MM.1S (cell line): Measurements from ENCODE around the gene PKD2L2.

ENCODE experiments used
- DNase-seq: peaks from one replicate; pipeline ENCODE4 v3.0.0-alpha.2; 2015
- H2AFZ ChIP-seq: fragments of 300-600 bp; sonication (generic); 2 replicates; pipeline ENCODE4 v1.6.0; 2016; ENCODE audit warnings: antibody characterized with exemption, low read length
- H3F3A ChIP-seq: fragments of 300-600 bp; sonication (generic); 2 replicates; pipeline ENCODE4 v1.6.1; 2016; ENCODE audit warnings: mild to moderate bottlenecking, antibody characterized with exemption, low read length, moderate library complexity, mixed read lengths; ENCODE audit not compliant: insufficient read depth
- H3K27ac ChIP-seq: fragments of 300-600 bp; sonication (generic); 2 replicates; pipeline ENCODE4 v1.5.1; 2016; ENCODE audit warnings: mild to moderate bottlenecking, low read length
- H3K27me3 ChIP-seq: fragments of 300-600 bp; sonication (generic); replicated peaks from 2 replicates; pipeline ENCODE4 v1.6.0; 2016; ENCODE audit warnings: low read length; ENCODE audit not compliant: insufficient read depth
- H3K36me3 ChIP-seq: fragments of 300-600 bp; sonication (generic); replicated peaks from 2 replicates; pipeline ENCODE4 v1.6.1; 2016; ENCODE audit warnings: mild to moderate bottlenecking, low read length, mixed read lengths; ENCODE audit not compliant: insufficient read depth
- H3K4me1 ChIP-seq: fragments of 300-600 bp; sonication (generic); 2 replicates; pipeline ENCODE4 v1.6.1; 2016; ENCODE audit warnings: low read length, mixed read lengths
- H3K4me2 ChIP-seq: fragments of 300-600 bp; sonication (generic); 2 replicates; pipeline ENCODE4 v1.6.0; 2016; ENCODE audit warnings: low read depth, low read length
- H3K4me3 ChIP-seq: fragments of 300-600 bp; sonication (generic); 2 replicates; pipeline ENCODE4 v1.5.1; 2016; ENCODE audit warnings: low read length, mixed read lengths
- H3K79me2 ChIP-seq: fragments of 300-600 bp; sonication (generic); 2 replicates; pipeline ENCODE4 v1.6.1; 2016; ENCODE audit warnings: mixed run types, low read length, mixed read lengths
- H3K9ac ChIP-seq: fragments of 300-600 bp; sonication (generic); 2 replicates; pipeline ENCODE4 v1.6.1; 2016; ENCODE audit warnings: low read length, mixed read lengths
- H3K9me2 ChIP-seq: fragments of 300-600 bp; sonication (generic); replicated peaks from 2 replicates; pipeline ENCODE4 v1.6.1; 2016; ENCODE audit warnings: mild to moderate bottlenecking, low read length, mixed read lengths; ENCODE audit not compliant: insufficient read depth
- H3K9me3 ChIP-seq: fragments of 300-600 bp; sonication (generic); replicated peaks from 2 replicates; pipeline ENCODE4 v1.6.1; 2016; ENCODE audit warnings: mild to moderate bottlenecking, low read length, mixed read lengths; ENCODE audit not compliant: insufficient read depth
- H4K20me1 ChIP-seq: fragments of 300-600 bp; sonication (generic); 2 replicates; pipeline ENCODE4 v1.6.1; 2016; ENCODE audit warnings: mild to moderate bottlenecking, low read length, moderate library complexity, mixed read lengths; ENCODE audit not compliant: insufficient read depth
- EZH2 ChIP-seq: fragments of 300-600 bp; sonication (generic); optimal IDR thresholded peaks from 2 replicates; pipeline ENCODE3; 2017; ENCODE audit warnings: low read depth, mild to moderate bottlenecking, antibody characterized with exemption, low read length, mixed read lengths
- EZH2phosphoT487 ChIP-seq: fragments of 300-600 bp; sonication (generic); IDR thresholded peaks from 2 replicates; pipeline ENCODE4 v1.6.1; 2018; ENCODE audit warnings: antibody characterized with exemption, low read length
- TF ChIP-seq, protein P1 (sequence below): fragments of 300-600 bp; sonication (generic); IDR thresholded peaks from 2 replicates; pipeline ENCODE4 v1.5.1; 2016; ENCODE audit warnings: antibody characterized with exemption, low read length, mixed read lengths

PKD2L2 gene

DNA sequence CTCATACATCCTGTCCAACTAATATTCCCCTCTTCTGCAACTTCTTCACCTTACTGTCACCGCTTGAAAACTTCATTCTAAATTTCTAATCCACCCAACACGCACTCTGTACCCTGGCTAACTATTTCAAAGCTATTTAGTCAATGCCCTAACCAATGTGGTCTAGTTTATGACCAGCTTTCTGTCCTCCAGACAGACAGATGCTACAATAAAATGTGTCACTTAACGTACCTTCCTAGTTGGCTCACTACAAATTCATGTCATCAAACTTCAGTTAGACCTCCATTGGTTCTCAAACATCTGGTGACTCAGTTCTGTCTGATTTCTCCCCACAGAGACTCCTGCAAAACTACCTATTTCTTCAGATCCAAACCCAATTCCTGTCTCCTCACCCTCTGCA lies 86.0 kb downstream of the PKD2L2 start:
- Histone ChIP-seq H3K9ac (no peak overlapping the region), H3K9me3 (no peaks in the 10 kb centered on the region), H3K79me2 (no peaks in the 10 kb centered on the region), H3K27me3 (no peaks in the 10 kb centered on the region), H2AFZ (no peak overlapping the region), H3K27ac (no peak overlapping the region), H3F3A (no peaks in the 10 kb centered on the region), H3K4me3 (no peak overlapping the region), H3K4me1 (no peaks in the 10 kb centered on the region), H3K36me3 (0 out of 2 replicates have a peak, but pooled peaks cover 4% of the 10 kb centered on the region), H3K4me2 (no peak overlapping the region), H3K9me2 (no peaks in the 10 kb centered on the region), H4K20me1 (no peaks in the 10 kb centered on the region)
- no peak for DNase-seq
- TF ChIP-seq EZH2 (no peak), EZH2phosphoT487 (no peak)
- TF ChIP-seq, protein P1, sequence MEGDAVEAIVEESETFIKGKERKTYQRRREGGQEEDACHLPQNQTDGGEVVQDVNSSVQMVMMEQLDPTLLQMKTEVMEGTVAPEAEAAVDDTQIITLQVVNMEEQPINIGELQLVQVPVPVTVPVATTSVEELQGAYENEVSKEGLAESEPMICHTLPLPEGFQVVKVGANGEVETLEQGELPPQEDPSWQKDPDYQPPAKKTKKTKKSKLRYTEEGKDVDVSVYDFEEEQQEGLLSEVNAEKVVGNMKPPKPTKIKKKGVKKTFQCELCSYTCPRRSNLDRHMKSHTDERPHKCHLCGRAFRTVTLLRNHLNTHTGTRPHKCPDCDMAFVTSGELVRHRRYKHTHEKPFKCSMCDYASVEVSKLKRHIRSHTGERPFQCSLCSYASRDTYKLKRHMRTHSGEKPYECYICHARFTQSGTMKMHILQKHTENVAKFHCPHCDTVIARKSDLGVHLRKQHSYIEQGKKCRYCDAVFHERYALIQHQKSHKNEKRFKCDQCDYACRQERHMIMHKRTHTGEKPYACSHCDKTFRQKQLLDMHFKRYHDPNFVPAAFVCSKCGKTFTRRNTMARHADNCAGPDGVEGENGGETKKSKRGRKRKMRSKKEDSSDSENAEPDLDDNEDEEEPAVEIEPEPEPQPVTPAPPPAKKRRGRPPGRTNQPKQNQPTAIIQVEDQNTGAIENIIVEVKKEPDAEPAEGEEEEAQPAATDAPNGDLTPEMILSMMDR = no peak

DNA sequence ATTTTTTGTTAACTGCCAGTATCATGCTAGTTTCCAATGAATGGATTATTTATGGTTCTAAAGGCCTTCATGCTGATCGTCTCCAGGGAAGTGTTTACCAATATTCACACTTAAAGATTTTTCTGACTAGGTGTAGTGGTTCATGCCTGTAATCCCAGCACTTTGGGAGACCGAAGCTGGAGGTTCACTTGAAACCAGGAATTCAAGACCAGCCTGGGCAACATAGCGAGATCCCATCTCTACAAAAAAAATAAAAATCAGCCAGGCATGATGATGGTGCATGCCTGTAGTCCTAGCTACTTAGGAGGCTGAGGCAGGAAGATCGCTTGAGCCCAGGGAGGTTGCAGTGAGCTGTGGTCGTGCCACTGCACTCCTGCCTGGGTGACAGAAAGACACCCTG lies 100.2 kb downstream of the PKD2L2 start:
- Histone ChIP-seq H3K36me3 (no peaks in the 10 kb centered on the region; the same call in 1 of the 2 replicates), H3K79me2 (peaks cover 19% of the 10 kb centered on the region), H3K27ac (no peak overlapping the region), H4K20me1 (no peaks in the 10 kb centered on the region), H3K9ac (no peak overlapping the region), H3K4me3 (no peak overlapping the region), H3K9me2 (no peaks in the 10 kb centered on the region), H3K4me1 (no peaks in the 10 kb centered on the region), H3K9me3 (no peaks in the 10 kb centered on the region), H3F3A (no peaks in the 10 kb centered on the region), H3K27me3 (no peaks in the 10 kb centered on the region), H2AFZ (no peak overlapping the region), H3K4me2 (no peak overlapping the region)
- no peak for DNase-seq
- TF ChIP-seq EZH2 = no peak
